AG09319 (cell line): ENCODE data around the gene WSCD2.

ENCODE experiments used
- DNase-seq: peaks from one replicate; pipeline ENCODE4 v3.0.0-alpha.2; 2010; ENCODE audit warnings: low read depth; ENCODE audit errors: extremely low read depth
- TF ChIP-seq, protein P1 (sequence below): IDR thresholded peaks from 2 replicates; pipeline ENCODE4 v1.5.1; 2011; ENCODE audit warnings: low read depth, mild to moderate bottlenecking, inconsistent platforms, low read length, moderate library complexity

WSCD2 gene

GRCh38 chr12:108127654-108128053 lies 1.4 kb upstream of the WSCD2 start:
- no peak for DNase-seq
- TF ChIP-seq, protein P1, sequence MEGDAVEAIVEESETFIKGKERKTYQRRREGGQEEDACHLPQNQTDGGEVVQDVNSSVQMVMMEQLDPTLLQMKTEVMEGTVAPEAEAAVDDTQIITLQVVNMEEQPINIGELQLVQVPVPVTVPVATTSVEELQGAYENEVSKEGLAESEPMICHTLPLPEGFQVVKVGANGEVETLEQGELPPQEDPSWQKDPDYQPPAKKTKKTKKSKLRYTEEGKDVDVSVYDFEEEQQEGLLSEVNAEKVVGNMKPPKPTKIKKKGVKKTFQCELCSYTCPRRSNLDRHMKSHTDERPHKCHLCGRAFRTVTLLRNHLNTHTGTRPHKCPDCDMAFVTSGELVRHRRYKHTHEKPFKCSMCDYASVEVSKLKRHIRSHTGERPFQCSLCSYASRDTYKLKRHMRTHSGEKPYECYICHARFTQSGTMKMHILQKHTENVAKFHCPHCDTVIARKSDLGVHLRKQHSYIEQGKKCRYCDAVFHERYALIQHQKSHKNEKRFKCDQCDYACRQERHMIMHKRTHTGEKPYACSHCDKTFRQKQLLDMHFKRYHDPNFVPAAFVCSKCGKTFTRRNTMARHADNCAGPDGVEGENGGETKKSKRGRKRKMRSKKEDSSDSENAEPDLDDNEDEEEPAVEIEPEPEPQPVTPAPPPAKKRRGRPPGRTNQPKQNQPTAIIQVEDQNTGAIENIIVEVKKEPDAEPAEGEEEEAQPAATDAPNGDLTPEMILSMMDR: no peak

- DNase-seq: no peak
- TF ChIP-seq, protein P1: no peak
Measured at GRCh38 chr12:108128221-108129016, 669 bp upstream of the WSCD2 start.

- no peak for DNase-seq
- TF ChIP-seq, protein P1: no peak
Measured at GRCh38 chr12:108131035-108131434, 1.9 kb downstream of the WSCD2 start.

DNA sequence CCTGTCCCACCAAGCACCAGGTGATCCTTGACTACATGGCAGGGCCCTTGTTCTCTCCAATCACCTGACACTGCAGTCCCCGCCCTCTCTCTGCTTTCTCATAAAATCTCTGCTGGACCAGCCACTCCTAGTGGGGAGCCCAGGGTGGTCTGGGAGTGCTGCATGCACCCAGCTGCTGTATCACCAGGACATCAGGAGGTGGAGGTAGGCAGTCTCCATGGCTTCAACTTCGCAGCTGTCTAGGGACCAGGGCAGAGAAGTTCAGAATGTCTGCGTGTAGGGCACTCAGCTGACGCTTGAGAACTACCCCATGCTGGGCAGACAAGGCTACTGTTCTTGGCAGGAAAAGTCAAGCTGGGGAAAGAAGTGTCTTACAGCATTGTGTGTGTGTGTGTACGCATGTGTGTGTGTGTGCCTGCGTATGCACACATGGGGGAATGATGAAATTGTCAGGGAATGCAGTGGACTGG lies 2.6 kb downstream of the WSCD2 start:
- TF ChIP-seq, protein P1: no peak
- no peak for DNase-seq

DNA sequence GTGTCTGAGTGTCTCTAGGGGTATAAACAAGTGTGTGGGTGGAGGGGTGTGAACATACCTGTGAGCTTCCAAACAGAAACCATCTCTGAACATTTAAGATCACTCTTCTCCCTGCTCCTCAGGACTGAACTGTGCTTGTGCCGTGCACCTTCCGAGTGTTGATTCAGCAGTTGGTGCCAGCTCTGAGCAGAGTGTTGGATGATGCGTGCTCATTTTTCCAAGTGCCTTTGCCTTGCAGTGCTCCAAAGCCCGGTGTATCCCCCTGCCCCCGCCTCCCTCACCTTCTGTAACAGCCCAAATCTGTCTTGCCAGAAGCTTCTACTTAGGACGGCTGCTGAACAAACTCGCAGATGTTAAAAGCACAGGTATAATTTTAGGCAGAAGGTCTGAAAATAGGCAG lies 4.4 kb downstream of the WSCD2 start:
- TF ChIP-seq, protein P1: no peak
- no peak for DNase-seq

GRCh38 chr12:108134744-108135143 lies 5.7 kb downstream of the WSCD2 start:
- TF ChIP-seq, protein P1: no peak
- no peak for DNase-seq

DNA sequence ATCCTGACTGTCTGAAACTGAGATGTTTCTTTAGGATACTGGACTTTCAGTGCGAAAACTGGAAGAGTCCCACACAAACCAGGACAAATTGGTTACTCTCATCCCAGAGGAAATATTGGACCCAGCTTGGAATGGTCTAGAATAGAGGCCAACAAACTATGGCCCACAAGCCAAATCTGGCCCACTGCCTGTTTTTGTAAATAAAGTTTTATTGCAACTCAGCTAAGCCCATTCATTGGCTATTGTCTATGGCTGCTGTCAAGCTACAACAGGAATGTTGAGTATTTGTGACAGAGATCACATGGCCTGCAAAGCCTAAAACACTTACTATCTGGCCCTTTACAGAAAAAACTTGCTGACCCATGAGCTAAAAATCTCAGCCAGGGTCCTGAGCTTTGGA lies 6.5 kb downstream of the WSCD2 start:
- DNase-seq: no peak
- TF ChIP-seq, protein P1: no peak
